ENCODE results near the gene PKD2L1.
A peak's percentile ranks its signal among the peaks of the same experiment; 100 is the strongest.

The PKD2L1 gene

GRCh38 chr10:100357059-100357858 is 27.2 kb upstream of the PKD2L1 start:
- Histone ChIP-seq H3K27me3 (ENCODE audit: insufficient read depth, low read length, poor library complexity) (no peaks in the 10 kb centered on the region), H3K9ac (ENCODE audit: low read depth, low read length) (no peak overlapping the region), H3K4me1 (ENCODE audit: insufficient read depth, low read length) (peaks cover 46% of the 10 kb centered on the region), H3K9me3 (ENCODE audit: insufficient read depth, low read length, severe bottlenecking) (no peaks in the 10 kb centered on the region), H2AFZ (ENCODE audit: low read depth, low read length) (no peak overlapping the region), H3K27ac (ENCODE audit: low read length) (0 out of 2 replicates have a peak overlapping the region, but pooled peaks have one; percentile 42), H3K4me2 (ENCODE audit: insufficient read depth, low read length) (no peak overlapping the region; the same call in 1 of the 2 replicates), H3K4me3 (ENCODE audit: low read depth in 1 of 2, low read length in 2 of 2) (no peak overlapping the region), H3K79me2 (ENCODE audit: insufficient read depth, low read length) (peaks cover 58% of the 10 kb centered on the region), H4K20me1 (ENCODE audit: insufficient read depth, low read length) (peaks cover 74% of the 10 kb centered on the region), H3K36me3 (ENCODE audit: insufficient read depth, low read length) (peaks cover 93% of the 10 kb centered on the region)
- TF ChIP-seq EZH2 (IDR thresholded peaks at IDR 0.05; ENCODE audit: borderline replicate concordance, low read depth, low read length, severe bottlenecking) (no peak), CTCF (IDR thresholded peaks at IDR 0.05; ENCODE audit: borderline replicate concordance, extremely low read depth, low read length, poor library complexity, severe bottlenecking) (no peak)
- ATAC-seq (ENCODE audit: insufficient read depth, low read depth) = no peak
- DNase-seq = no peak

DNA sequence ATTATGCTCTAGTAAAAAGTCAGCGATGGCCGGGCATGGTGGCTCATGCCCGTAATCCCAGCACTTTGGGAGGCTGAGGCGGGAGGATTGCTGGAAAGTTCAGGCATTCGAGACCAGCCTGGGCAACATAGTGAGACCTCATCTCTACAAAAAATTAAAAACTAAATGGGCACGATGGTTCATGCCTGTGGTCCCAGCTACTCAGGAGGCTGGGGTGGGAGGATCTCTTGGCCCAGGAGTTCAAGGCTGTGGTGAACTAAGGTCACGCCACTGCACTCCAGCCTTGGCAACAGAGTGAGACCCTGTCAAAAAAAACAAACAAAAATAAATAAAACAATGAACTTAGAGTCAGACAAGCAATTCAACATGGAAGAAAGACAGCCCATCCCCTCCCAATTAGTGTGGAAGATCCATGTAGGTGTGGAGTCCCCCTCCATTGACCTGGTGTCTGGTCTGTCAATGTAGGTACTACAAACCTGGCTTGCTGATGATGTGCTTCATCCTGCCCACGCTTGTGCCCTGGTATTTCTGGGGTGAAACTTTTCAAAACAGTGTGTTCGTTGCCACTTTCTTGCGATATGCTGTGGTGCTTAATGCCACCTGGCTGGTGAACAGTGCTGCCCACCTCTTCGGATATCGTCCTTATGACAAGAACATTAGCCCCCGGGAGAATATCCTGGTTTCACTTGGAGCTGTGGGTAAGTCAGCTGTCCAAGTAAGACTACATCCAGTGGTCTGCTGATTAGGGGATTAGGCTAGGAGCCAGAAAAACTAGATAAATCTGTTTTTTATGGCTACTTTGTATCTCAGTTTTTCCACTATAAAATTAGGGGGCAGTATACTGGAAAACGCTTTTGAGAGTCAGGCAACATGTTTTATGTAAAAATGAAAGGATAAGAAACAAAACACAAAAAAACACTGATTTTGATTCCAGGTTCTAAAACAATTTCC is 26.3 kb upstream of the PKD2L1 start:
- Histone ChIP-seq H3K36me3 (ENCODE audit: insufficient read depth, low read length) (peaks cover 93% of the 10 kb centered on the region), H3K9me3 (ENCODE audit: insufficient read depth, low read length, severe bottlenecking) (no peaks in the 10 kb centered on the region), H3K27ac (ENCODE audit: low read length) (no peak overlapping the region), H3K79me2 (ENCODE audit: insufficient read depth, low read length) (peaks cover 67% of the 10 kb centered on the region), H4K20me1 (ENCODE audit: insufficient read depth, low read length) (peaks cover 83% of the 10 kb centered on the region), H3K4me1 (ENCODE audit: insufficient read depth, low read length) (peaks cover 55% of the 10 kb centered on the region), H3K4me3 (ENCODE audit: low read depth in 1 of 2, low read length in 2 of 2) (no peak overlapping the region), H3K4me2 (ENCODE audit: insufficient read depth, low read length) (peak overlapping the region; percentile 34; the same call in 1 of the 2 replicates), H3K27me3 (ENCODE audit: insufficient read depth, low read length, poor library complexity) (no peaks in the 10 kb centered on the region), H3K9ac (ENCODE audit: low read depth, low read length) (no peak overlapping the region), H2AFZ (ENCODE audit: low read depth, low read length) (no peak overlapping the region)
- no peak for DNase-seq
- no peak for TF ChIP-seq EZH2 (IDR thresholded peaks at IDR 0.05; ENCODE audit: borderline replicate concordance, low read depth, low read length, severe bottlenecking)
- no peak for ATAC-seq (ENCODE audit: insufficient read depth, low read depth)

GRCh38 chr10:100355086-100355485 is 25.1 kb upstream of the PKD2L1 start:
- Histone ChIP-seq H2AFZ (ENCODE audit: low read depth, low read length) (no peak overlapping the region), H3K36me3 (ENCODE audit: insufficient read depth, low read length) (peaks cover 93% of the 10 kb centered on the region), H4K20me1 (ENCODE audit: insufficient read depth, low read length) (peaks cover 87% of the 10 kb centered on the region), H3K4me3 (ENCODE audit: low read depth in 1 of 2, low read length in 2 of 2) (no peak overlapping the region), H3K9me3 (ENCODE audit: insufficient read depth, low read length, severe bottlenecking) (no peaks in the 10 kb centered on the region), H3K9ac (ENCODE audit: low read depth, low read length) (no peak overlapping the region), H3K27me3 (ENCODE audit: insufficient read depth, low read length, poor library complexity) (no peaks in the 10 kb centered on the region), H3K4me1 (ENCODE audit: insufficient read depth, low read length) (peaks cover 68% of the 10 kb centered on the region), H3K79me2 (ENCODE audit: insufficient read depth, low read length) (peaks cover 80% of the 10 kb centered on the region), H3K27ac (ENCODE audit: low read length) (no peak overlapping the region), H3K4me2 (ENCODE audit: insufficient read depth, low read length) (no peak overlapping the region)
- ATAC-seq (ENCODE audit: insufficient read depth, low read depth) = no peak
- no peak for DNase-seq
- TF ChIP-seq CTCF (IDR thresholded peaks at IDR 0.05; ENCODE audit: borderline replicate concordance, extremely low read depth, low read length, poor library complexity, severe bottlenecking) (no peak), EZH2 (IDR thresholded peaks at IDR 0.05; ENCODE audit: borderline replicate concordance, low read depth, low read length, severe bottlenecking) (no peak)
